HFFc6 (cell line): ENCODE data around the gene HACE1. TPM values are rescaled to one million over a fixed set of nuclear protein-coding genes. Genes with fewer than 3 reads are reported as not detected.
"Not testable (repeated sequence)": the region's sequence is repeated elsewhere in the genome, so short reads cannot be mapped to it uniquely, and the experiment has no call there.

Experiments
- DNase-seq: peaks from one replicate; pipeline ENCODE4 v3.0.0-alpha.2; 2018
- H3K27ac Mint-ChIP-seq: 2 replicates; pipeline ENCODE4 v1.8.0; 2020; ENCODE audit warnings: mild to moderate bottlenecking, mixed read lengths
- H3K27me3 Mint-ChIP-seq: 2 replicates; pipeline ENCODE4 v1.8.0; 2021; ENCODE audit warnings: mild to moderate bottlenecking, moderate library complexity, mixed read lengths; ENCODE audit not compliant: insufficient read depth
- H3K36me3 Mint-ChIP-seq: 2 replicates; pipeline ENCODE4 v1.8.0; 2021; ENCODE audit warnings: low read depth, mixed read lengths
- H3K4me1 Mint-ChIP-seq: 2 replicates; pipeline ENCODE4 v1.8.0; 2020; ENCODE audit warnings: low read depth, mixed read lengths
- H3K4me3 Mint-ChIP-seq: 2 replicates; pipeline ENCODE4 v1.8.0; 2020; ENCODE audit warnings: mild to moderate bottlenecking, moderate library complexity, mixed read lengths
- H3K9me3 Mint-ChIP-seq: 2 replicates; pipeline ENCODE4 v1.8.0; 2020; ENCODE audit warnings: mild to moderate bottlenecking, mixed read lengths
- total RNA-seq, 6 experiments: library from RNA; stranded (reverse); fragmentation: NEBNext Ultra II Directional; extraction: Animal tissue kit (Norgen Biotek cat#: 25700); gene quantifications; 2 replicates in 1 of 6; 3 replicates in 5 of 6; pipeline ENCODE4 v1.2.3, GENCODE V29; 2021
- TF ChIP-seq, protein P1 (sequence below): fragments of 200-600 bp; sonication (generic); IDR thresholded peaks from 2 replicates; pipeline ENCODE4 v1.5.0; 2021; ENCODE audit warnings: antibody characterized with exemption, mild to moderate bottlenecking

HACE1 gene
- total RNA-seq, 6 experiments from 2014 or later, result 7.2 to 8.8 (median 8.5) TPM

GRCh38 chr6:104862456-104862855, 2.7 kb upstream of the HACE1 start:
- Mint-ChIP-seq H3K9me3 (no peaks in the 10 kb centered on the region), H3K27me3 (peaks cover 9% of the 10 kb centered on the region), H3K36me3 (no peaks in the 10 kb centered on the region), H3K27ac (no peak overlapping the region), H3K4me3 (no peak overlapping the region), H3K4me1 (peaks cover 18% of the 10 kb centered on the region)
- TF ChIP-seq, protein P1, sequence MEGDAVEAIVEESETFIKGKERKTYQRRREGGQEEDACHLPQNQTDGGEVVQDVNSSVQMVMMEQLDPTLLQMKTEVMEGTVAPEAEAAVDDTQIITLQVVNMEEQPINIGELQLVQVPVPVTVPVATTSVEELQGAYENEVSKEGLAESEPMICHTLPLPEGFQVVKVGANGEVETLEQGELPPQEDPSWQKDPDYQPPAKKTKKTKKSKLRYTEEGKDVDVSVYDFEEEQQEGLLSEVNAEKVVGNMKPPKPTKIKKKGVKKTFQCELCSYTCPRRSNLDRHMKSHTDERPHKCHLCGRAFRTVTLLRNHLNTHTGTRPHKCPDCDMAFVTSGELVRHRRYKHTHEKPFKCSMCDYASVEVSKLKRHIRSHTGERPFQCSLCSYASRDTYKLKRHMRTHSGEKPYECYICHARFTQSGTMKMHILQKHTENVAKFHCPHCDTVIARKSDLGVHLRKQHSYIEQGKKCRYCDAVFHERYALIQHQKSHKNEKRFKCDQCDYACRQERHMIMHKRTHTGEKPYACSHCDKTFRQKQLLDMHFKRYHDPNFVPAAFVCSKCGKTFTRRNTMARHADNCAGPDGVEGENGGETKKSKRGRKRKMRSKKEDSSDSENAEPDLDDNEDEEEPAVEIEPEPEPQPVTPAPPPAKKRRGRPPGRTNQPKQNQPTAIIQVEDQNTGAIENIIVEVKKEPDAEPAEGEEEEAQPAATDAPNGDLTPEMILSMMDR, result no peak
- no peak for DNase-seq

GRCh38 chr6:104860221-104860620, 502 bp upstream of the HACE1 start:
- Mint-ChIP-seq H3K27ac (no peak overlapping the region), H3K9me3 (no peaks in the 10 kb centered on the region)
- no peak for DNase-seq

DNA sequence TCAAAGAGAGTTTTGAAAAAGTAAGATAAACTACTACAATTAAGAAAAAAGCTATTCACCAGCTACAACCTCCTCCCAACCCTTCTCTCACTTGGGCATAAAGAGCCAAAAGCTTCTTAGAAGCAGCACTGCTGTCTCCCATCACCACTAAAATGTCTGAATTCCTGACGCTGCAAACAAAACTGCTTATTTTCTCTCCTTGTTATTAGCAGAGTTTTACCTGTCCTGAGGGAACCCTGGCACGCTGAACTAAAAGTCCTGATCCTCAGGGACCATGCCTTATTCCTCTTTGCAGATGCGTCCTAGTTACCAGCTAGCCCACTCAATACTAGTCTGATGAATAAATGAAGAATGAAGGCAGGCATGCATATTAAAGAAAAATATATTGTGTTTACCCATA, 1.1 kb downstream of the HACE1 start:
- no peak for DNase-seq
- H3K4me1 Mint-ChIP-seq, result peaks cover 26% of the 10 kb centered on the region
- no peaks in the 10 kb centered on the region for H3K36me3 Mint-ChIP-seq
- TF ChIP-seq, protein P1, result no peak
- H3K27ac Mint-ChIP-seq, result peak overlapping the region; percentile 2; the same call in 1 of the 2 replicates
- peak overlapping the region; percentile 94 for H3K4me3 Mint-ChIP-seq
- no peaks in the 10 kb centered on the region for H3K9me3 Mint-ChIP-seq
- H3K27me3 Mint-ChIP-seq, result no peaks in the 10 kb centered on the region; the same call in 1 of the 2 replicates

More at GRCh38 chr6:104860221-104860620, 502 bp upstream of the HACE1 start:
- Mint-ChIP-seq H3K4me1 (peaks cover 25% of the 10 kb centered on the region), H3K36me3 (no peaks in the 10 kb centered on the region), H3K4me3 (peak overlapping the region; percentile 94), H3K27me3 (peaks cover 5% of the 10 kb centered on the region)
- TF ChIP-seq, protein P1, result no peak

DNA sequence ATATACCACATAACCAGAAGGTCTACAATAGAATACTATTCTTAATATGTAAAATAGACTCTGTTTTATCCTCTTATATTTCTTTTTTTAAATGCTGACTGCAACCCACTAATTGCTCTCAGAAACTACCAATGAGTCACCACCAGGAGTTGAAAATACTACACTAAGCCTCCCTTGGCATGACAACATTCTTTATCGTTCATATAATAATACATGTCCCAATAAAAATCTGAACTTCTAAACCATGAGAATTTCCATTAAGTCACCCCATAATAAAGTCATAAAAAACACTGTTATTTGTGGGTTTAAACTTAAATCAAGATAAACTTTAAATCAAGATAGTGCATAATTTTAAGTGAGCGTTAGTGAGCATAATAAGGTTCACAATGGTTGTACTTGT, 4.2 kb downstream of the HACE1 start:
- Mint-ChIP-seq H3K9me3 (no peaks in the 10 kb centered on the region), H3K4me1 (peaks cover 24% of the 10 kb centered on the region), H3K27ac (no peak overlapping the region), H3K4me3 (no peak overlapping the region), H3K36me3 (peaks cover 8% of the 10 kb centered on the region), H3K27me3 (no peaks in the 10 kb centered on the region)
- peak; percentile 50 for DNase-seq
- TF ChIP-seq, protein P1, result peak; percentile 19; the same call in 1 of the 2 replicates

GRCh38 chr6:104847721-104848120, 12.0 kb downstream of the HACE1 start:
- DNase-seq, H3K9me3 Mint-ChIP-seq, H3K27ac Mint-ChIP-seq, H3K4me3 Mint-ChIP-seq, H3K27me3 Mint-ChIP-seq, H3K4me1 Mint-ChIP-seq: not testable (repeated sequence)
- peaks cover 18% of the 10 kb centered on the region for H3K36me3 Mint-ChIP-seq

- Mint-ChIP-seq H3K27me3 (no peaks in the 10 kb centered on the region), H3K9me3 (no peaks in the 10 kb centered on the region), H3K4me3 (no peak overlapping the region), H3K27ac (no peak overlapping the region), H3K36me3 (peaks cover 10% of the 10 kb centered on the region; the same call in 1 of the 2 replicates), H3K4me1 (no peaks in the 10 kb centered on the region)
- TF ChIP-seq, protein P1, result no peak
- no peak for DNase-seq
Observed at GRCh38 chr6:104843229-104843628, 16.5 kb downstream of the HACE1 start.
